HepG2 (cell line): Measurements from ENCODE around the gene POLR1D. TPM values are rescaled to one million over a fixed set of nuclear protein-coding genes. Genes with fewer than 3 reads are reported as not detected.

ENCODE experiments used
- ATAC-seq: fragments of 200-7000 bp; cut with Tn5 transposase; 3 replicates; pipeline ENCODE4 v1.9.1; 2020; ENCODE audit warnings: mild to moderate bottlenecking, moderate library complexity
- BruUV-seq: library from RNA; stranded (reverse); fragments of 400-500 nt; replicated peaks from 2 replicates; lab custom pipeline; 2021; lab: Mats Ljungman, UMichigan
- CTCF ChIA-PET: fragments of 300-600 bp; formaldehyde crosslinking; extraction: SDS; loops from one replicate; lab custom pipeline; 2021; ENCODE audit warnings: low total read pairs, inconsistent platforms, low intra/inter-chr PET ratio; lab: Yijun Ruan, JAX
- POLR2A ChIA-PET: fragments of 350-600 bp; sonication (Branson Sonifier 250); formaldehyde crosslinking; loops from one replicate; lab custom pipeline; 2020; ENCODE audit warnings: antibody characterized with exemption, inconsistent platforms; lab: Yijun Ruan, JAX
- DNase-seq: peaks from one replicate; pipeline ENCODE4 v3.0.0-alpha.2; 2015; ENCODE audit warnings: low spot score
- FAIRE-seq: peaks from 3 replicates; lab custom pipeline; 2011; peaks lifted over from hg19 to GRCh38; lab: Jason Lieb, UNC
- H2AFZ ChIP-seq: one replicate; pipeline ENCODE4 v1.6.1; 2011; ENCODE audit warnings: low read length, inconsistent platforms
- H3K27ac ChIP-seq: fragments of 300-600 bp; 3 replicates; pipeline ENCODE4 v1.8.0; 2011; ENCODE audit warnings: mixed run types, mild to moderate bottlenecking, mixed read lengths, low read length, inconsistent platforms; ENCODE audit not compliant: insufficient read depth; ENCODE audit errors: extremely low read length
- H3K27me3 ChIP-seq, 2 experiments: fragments of 200-600 bp in 1 of 2; 2 replicates in 1 of 2; 3 replicates in 1 of 2; pipeline versions ENCODE4 v1.6.0 to v1.8.0; 2011; ENCODE audit warnings: low read length in 2 of 2, mild to moderate bottlenecking in 2 of 2, moderate library complexity in 2 of 2, inconsistent platforms in 1 of 2; ENCODE audit not compliant: insufficient read depth in 2 of 2, control insufficient read depth in 1 of 2
- H3K36me3 ChIP-seq, 2 experiments: fragments of 200-600 bp in 1 of 2; replicated peaks in 1 of 2; 2 replicates in 1 of 2; 3 replicates in 1 of 2; pipeline versions ENCODE4 v1.5.1 to v1.8.0; 2011; ENCODE audit warnings: low read length in 2 of 2, inconsistent platforms in 1 of 2; ENCODE audit not compliant: insufficient read depth in 2 of 2, control insufficient read depth in 1 of 2
- H3K4me1 ChIP-seq: 2 replicates; pipeline ENCODE4 v1.5.1; 2012; ENCODE audit warnings: low read length, inconsistent platforms; ENCODE audit not compliant: insufficient read depth
- H3K4me2 ChIP-seq: 2 replicates; pipeline ENCODE4 v1.6.0; 2011; ENCODE audit warnings: low read depth, low read length, inconsistent platforms
- H3K4me3 ChIP-seq, 3 experiments: fragments of 200-600 bp in 1 of 3; sonication (generic), shearing (Covaris generic) in 1 of 3; replicated peaks in 1 of 3; 2 replicates each; pipeline ENCODE4 v1.5.1; 2011 to 2016; ENCODE audit warnings: low read length in 3 of 3, inconsistent platforms in 2 of 3, low read depth in 2 of 3, mild to moderate bottlenecking in 2 of 3, control low read depth in 1 of 3, mixed read lengths in 1 of 3; ENCODE audit not compliant: insufficient read depth in 1 of 3
- H3K79me2 ChIP-seq: one replicate; pipeline ENCODE4 v1.6.1; 2011; ENCODE audit warnings: low read length, inconsistent platforms; ENCODE audit not compliant: insufficient read depth
- H3K9ac ChIP-seq: 2 replicates; pipeline ENCODE4 v1.6.0; 2011; ENCODE audit warnings: mild to moderate bottlenecking, low read depth, low read length, inconsistent platforms; ENCODE audit not compliant: insufficient read depth
- H3K9me3 ChIP-seq: 2 replicates; pipeline ENCODE4 v1.5.1; 2012; ENCODE audit warnings: mild to moderate bottlenecking, low read length
- H4K20me1 ChIP-seq: 2 replicates; pipeline ENCODE4 v1.6.0; 2011; ENCODE audit warnings: inconsistent platforms, mild to moderate bottlenecking, low read length, moderate library complexity; ENCODE audit not compliant: insufficient read depth
- ATF1 ChIP-seq: IDR thresholded peaks from 2 replicates; pipeline ENCODE4 v1.6.1; 2016; ENCODE audit warnings: mild to moderate bottlenecking, control low read depth
- EED ChIP-seq: sonication (generic); formaldehyde crosslinking; IDR thresholded peaks from 2 replicates; pipeline ENCODE4 v1.5.0; 2020; ENCODE audit warnings: mild to moderate bottlenecking, missing genetic modification reagents
- FLYWCH1 ChIP-seq: sonication (generic); formaldehyde crosslinking; IDR thresholded peaks from 2 replicates; pipeline ENCODE4 v1.8.1; 2023; ENCODE audit warnings: mild to moderate bottlenecking, missing genetic modification reagents
- IRX3 ChIP-seq: sonication (generic); formaldehyde crosslinking; IDR thresholded peaks from 2 replicates; pipeline ENCODE4 v1.8.1; 2023; ENCODE audit warnings: mild to moderate bottlenecking, low read depth, missing genetic modification reagents, borderline replicate concordance
- SYNCRIP ChIP-seq: fragments of 200-400 bp; formaldehyde crosslinking; IDR thresholded peaks from 2 replicates; pipeline ENCODE4 v1.6.1; 2018; ENCODE audit warnings: mild to moderate bottlenecking, low read depth, low read length; ENCODE audit not compliant: insufficient read depth
- ZNF496 ChIP-seq: sonication (generic); formaldehyde crosslinking; IDR thresholded peaks from 2 replicates; pipeline ENCODE4 v1.8.1; 2023; ENCODE audit warnings: mild to moderate bottlenecking, moderate library complexity, missing genetic modification reagents; ENCODE audit not compliant: insufficient replicate concordance
- WGBS: methylation state at CpG from one replicate; pipeline ENCODE4 v1.1.6; 2017; ENCODE audit warnings: low lambda C conversion rate; 5-methylcytosine and 5-hydroxymethylcytosine counted together
- in situ Hi-C: cut with HindIII; loops from 2 replicates; pipeline ENCODE4 v1.10.0; 2017; ENCODE audit warnings: low pct_unique_long_range_greater_than_20kb; ENCODE audit not compliant: extremely low pct_ligation_motif_present
- intact Hi-C: fragments of 100-400 bp; cut with micrococcal nuclease; formaldehyde crosslinking; loops from one replicate; pipeline ENCODE4 v1.10.0; 2022; ENCODE audit not compliant: unreplicated experiment
- polyA plus RNA-seq, 8 experiments: library from polyadenylated mRNA; depleted of rRNA in 3 of 8; stranded (reverse) in 7 of 8; unstranded in 1 of 8; fragments of >200 nt; fragmentation: Illumina TruSeq in 4 of 8; extraction: Trizol in 4 of 8; gene quantifications; 2 replicates each; pipeline versions ENCODE4 v1.2.1 to v1.2.3, GENCODE V29; 2011 to 2016; ENCODE audit warnings: low read depth in 4 of 8, missing spikeins in 1 of 8, mixed read lengths in 1 of 8; ENCODE audit not compliant: insufficient read depth in 1 of 8
- total RNA-seq, 5 experiments: library from RNA; depleted of rRNA; stranded (reverse); fragments of >200 nt; fragmentation: Illumina TruSeq; extraction: Trizol; gene quantifications; 2 replicates each; pipeline ENCODE4 v1.2.3, GENCODE V29; 2016; ENCODE audit warnings: low read depth in 1 of 5
- TF ChIP-seq, protein P1 (sequence below), 2 experiments: fragments of 450-650 bp in 1 of 2; sonication (generic) in 1 of 2; formaldehyde crosslinking; IDR thresholded peaks; 2 replicates each; pipeline versions ENCODE4 v1.5.0 to v1.8.0; 2020 to 2022; ENCODE audit warnings: mild to moderate bottlenecking in 1 of 2, missing genetic modification reagents in 1 of 2

The POLR1D gene
- total and polyA plus RNA-seq, 2 of the 13 experiments (the other 11 are each of a cell fraction or from before 2014, with no cell fraction given) = 183 to 490 TPM

DNA sequence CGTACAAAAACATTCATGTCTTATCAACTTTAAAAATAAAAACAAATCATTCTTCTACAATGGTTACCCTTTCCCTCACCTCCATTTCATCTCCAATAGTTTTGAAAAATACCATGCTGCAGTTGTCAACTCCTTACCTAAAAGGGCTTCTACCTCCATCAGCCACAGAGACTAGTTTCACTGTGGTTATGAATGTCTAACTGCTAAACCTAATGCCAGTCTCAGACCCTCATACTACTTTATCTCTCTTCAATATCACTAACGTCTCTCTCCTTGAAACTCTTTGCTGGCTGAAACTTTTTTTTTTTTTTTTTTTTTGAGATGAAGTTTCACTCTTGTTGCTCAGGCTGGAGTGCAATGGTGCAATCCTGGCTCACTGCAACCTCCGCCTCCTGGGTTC is 28.4 kb upstream of the POLR1D start:
- H3K4me1 ChIP-seq = peaks cover 49% of the 10 kb centered on the region
- 96% methylated on average over 3 of the region's 3 CpGs for WGBS
- no TSS peak for BruUV-seq
- no peaks in the 10 kb centered on the region for H3K9me3 ChIP-seq
- H3K4me2 ChIP-seq = no peak overlapping the region
- peaks cover 85% of the 10 kb centered on the region for H3K79me2 ChIP-seq
- H2AFZ ChIP-seq = no peak overlapping the region
- H3K27ac ChIP-seq = no peak overlapping the region
- FAIRE-seq = no peak
- H3K27me3 ChIP-seq = no peaks in the 10 kb centered on the region
- intact Hi-C loops = no loop called here
- CTCF ChIA-PET = no interaction called here
- H3K36me3 ChIP-seq = no peaks in the 10 kb centered on the region
- H4K20me1 ChIP-seq = peaks cover 22% of the 10 kb centered on the region; the same call in 1 of the 2 replicates
- in situ Hi-C loops = no loop called here
- DNase-seq = no peak
- ATAC-seq = no peak
- no peak overlapping the region for H3K4me3 ChIP-seq
- TF ChIP-seq IRX3 (no peak), ZNF496 (CRISPR knock-in tag) (no peak), SYNCRIP (no peak), ATF1 (no peak), FLYWCH1 (CRISPR knock-in tag) (no peak), EED (CRISPR knock-in tag) (no peak)
- TF ChIP-seq, protein P1, sequence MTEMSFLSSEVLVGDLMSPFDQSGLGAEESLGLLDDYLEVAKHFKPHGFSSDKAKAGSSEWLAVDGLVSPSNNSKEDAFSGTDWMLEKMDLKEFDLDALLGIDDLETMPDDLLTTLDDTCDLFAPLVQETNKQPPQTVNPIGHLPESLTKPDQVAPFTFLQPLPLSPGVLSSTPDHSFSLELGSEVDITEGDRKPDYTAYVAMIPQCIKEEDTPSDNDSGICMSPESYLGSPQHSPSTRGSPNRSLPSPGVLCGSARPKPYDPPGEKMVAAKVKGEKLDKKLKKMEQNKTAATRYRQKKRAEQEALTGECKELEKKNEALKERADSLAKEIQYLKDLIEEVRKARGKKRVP (CRISPR knock-in tag; IDR thresholded peaks at IDR 0.05) = no peak
- TF ChIP-seq, all 625 proteins: peak for 0
- POLR2A ChIA-PET = no interaction called here
- no peak overlapping the region for H3K9ac ChIP-seq
